IPS-18a (cell line): ENCODE data around the gene TMEM239.

Experiments
- H3K27ac ChIP-seq: one replicate; pipeline ENCODE4 v1.5.1; 2013; ENCODE audit warnings: low read length
- H3K27me3 ChIP-seq: one replicate; pipeline ENCODE4 v1.6.1; 2013; ENCODE audit warnings: mild to moderate bottlenecking, low read length; ENCODE audit not compliant: control insufficient read depth, insufficient read depth
- H3K36me3 ChIP-seq: one replicate; pipeline ENCODE4 v1.6.1; 2013; ENCODE audit warnings: low read depth, low read length; ENCODE audit not compliant: control insufficient read depth
- H3K4me1 ChIP-seq: one replicate; pipeline ENCODE4 v1.6.1; 2013; ENCODE audit warnings: low read depth, low read length; ENCODE audit not compliant: control insufficient read depth
- H3K4me3 ChIP-seq: one replicate; pipeline ENCODE4 v1.5.1; 2013; ENCODE audit warnings: low read length
- H3K9ac ChIP-seq: one replicate; pipeline ENCODE4 v1.6.1; 2013; ENCODE audit warnings: mild to moderate bottlenecking, low read length, moderate library complexity
- H3K9me3 ChIP-seq: one replicate; pipeline ENCODE4 v1.6.1; 2013; ENCODE audit warnings: low read depth, low read length; ENCODE audit not compliant: control insufficient read depth

Gene TMEM239

DNA sequence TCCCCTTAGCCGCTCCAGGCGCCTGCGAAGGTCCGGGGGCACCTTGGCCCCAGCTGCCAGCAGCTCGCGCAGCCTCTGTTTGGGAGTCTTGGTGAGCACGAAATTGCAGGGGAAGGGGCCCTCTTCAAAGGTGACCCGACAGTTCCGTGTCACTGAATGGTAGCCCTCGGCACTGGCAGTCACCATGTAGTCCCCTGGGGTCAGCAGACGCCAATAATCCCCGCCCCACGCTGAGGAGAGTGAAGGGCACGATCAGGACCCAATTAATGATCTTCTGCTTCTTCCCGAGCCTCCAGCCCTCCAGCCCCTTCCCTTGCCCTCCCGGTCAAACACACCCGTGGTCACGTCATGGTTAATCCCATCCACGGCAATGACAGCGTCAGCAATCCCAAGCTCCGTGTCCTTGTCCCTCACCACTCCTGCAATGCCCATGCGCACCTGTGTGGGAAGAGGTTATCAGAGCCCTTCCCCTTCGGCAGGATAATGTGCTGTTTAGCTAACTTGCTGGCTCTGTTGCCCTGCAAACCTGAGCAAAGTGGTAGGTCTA lies 21.9 kb upstream of the TMEM239 start:
- H3K27me3 ChIP-seq = no peaks in the 10 kb centered on the region

GRCh38 chr20:2794866-2795447 lies 21.2 kb upstream of the TMEM239 start:
- peaks cover 48% of the 10 kb centered on the region for H3K36me3 ChIP-seq
- H3K4me1 ChIP-seq = peaks cover 7% of the 10 kb centered on the region
- H3K27me3 ChIP-seq = no peaks in the 10 kb centered on the region
- no peak overlapping the region for H3K4me3 ChIP-seq
- no peak overlapping the region for H3K27ac ChIP-seq
- H3K9me3 ChIP-seq = no peaks in the 10 kb centered on the region
- H3K9ac ChIP-seq = no peak overlapping the region

More for the DNA sequence above, 21.9 kb upstream of the TMEM239 start:
- peaks cover 48% of the 10 kb centered on the region for H3K36me3 ChIP-seq
- no peaks in the 10 kb centered on the region for H3K9me3 ChIP-seq
- no peak overlapping the region for H3K9ac ChIP-seq
- no peak overlapping the region for H3K4me3 ChIP-seq
- H3K4me1 ChIP-seq = peaks cover 3% of the 10 kb centered on the region
- no peak overlapping the region for H3K27ac ChIP-seq

- H3K27me3 ChIP-seq = no peaks in the 10 kb centered on the region
- no peak overlapping the region for H3K27ac ChIP-seq
- H3K36me3 ChIP-seq = peaks cover 48% of the 10 kb centered on the region
- peaks cover 7% of the 10 kb centered on the region for H3K4me1 ChIP-seq
- no peak overlapping the region for H3K9ac ChIP-seq
- H3K4me3 ChIP-seq = no peak overlapping the region
- no peaks in the 10 kb centered on the region for H3K9me3 ChIP-seq
Measured at GRCh38 chr20:2795451-2795850, 20.7 kb upstream of the TMEM239 start.

- Histone ChIP-seq H3K27ac (no peak overlapping the region), H3K36me3 (peaks cover 48% of the 10 kb centered on the region), H3K9ac (no peak overlapping the region), H3K27me3 (peaks cover 5% of the 10 kb centered on the region), H3K4me3 (no peak overlapping the region), H3K4me1 (peaks cover 11% of the 10 kb centered on the region), H3K9me3 (no peaks in the 10 kb centered on the region)
Measured at GRCh38 chr20:2796011-2796660, 20.0 kb upstream of the TMEM239 start.

GRCh38 chr20:2797136-2797983 lies 18.8 kb upstream of the TMEM239 start:
- H3K27ac ChIP-seq = no peak overlapping the region
- no peak overlapping the region for H3K4me3 ChIP-seq
- H3K9me3 ChIP-seq = no peaks in the 10 kb centered on the region
- H3K36me3 ChIP-seq = peaks cover 48% of the 10 kb centered on the region
- H3K9ac ChIP-seq = no peak overlapping the region
- peaks cover 11% of the 10 kb centered on the region for H3K4me1 ChIP-seq
- H3K27me3 ChIP-seq = peaks cover 18% of the 10 kb centered on the region

- H3K9ac ChIP-seq = no peak overlapping the region
- no peak overlapping the region for H3K27ac ChIP-seq
- peaks cover 27% of the 10 kb centered on the region for H3K27me3 ChIP-seq
- H3K9me3 ChIP-seq = no peaks in the 10 kb centered on the region
- H3K4me1 ChIP-seq = peaks cover 11% of the 10 kb centered on the region
- H3K4me3 ChIP-seq = no peak overlapping the region
- H3K36me3 ChIP-seq = peaks cover 48% of the 10 kb centered on the region
Measured at GRCh38 chr20:2798095-2798805, 17.9 kb upstream of the TMEM239 start.

DNA sequence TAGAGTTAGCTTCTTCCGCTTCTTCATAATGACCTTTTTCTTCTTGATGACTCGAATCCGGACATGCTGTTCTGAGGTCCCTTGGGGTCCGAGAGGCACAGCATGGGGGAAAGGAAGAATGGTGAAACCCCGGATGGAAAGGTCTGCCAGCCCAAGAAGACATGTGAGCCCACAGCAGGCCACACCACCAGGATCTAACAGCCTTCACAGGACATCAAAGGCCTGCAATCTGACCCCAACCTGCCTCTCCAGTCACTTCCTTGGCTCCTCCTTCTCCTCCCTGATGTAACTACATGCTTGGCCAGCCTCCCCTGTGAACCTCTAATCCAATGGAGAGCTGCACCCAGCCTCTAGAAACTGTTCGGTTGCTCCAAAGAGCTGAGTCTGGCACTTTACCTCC lies 17.4 kb upstream of the TMEM239 start:
- H3K27ac ChIP-seq = no peak overlapping the region
- H3K9me3 ChIP-seq = no peaks in the 10 kb centered on the region
- H3K4me1 ChIP-seq = peaks cover 11% of the 10 kb centered on the region
- peaks cover 32% of the 10 kb centered on the region for H3K27me3 ChIP-seq
- H3K9ac ChIP-seq = peak overlapping the region; percentile 33
- H3K4me3 ChIP-seq = peak overlapping the region; percentile 80
- H3K36me3 ChIP-seq = peaks cover 44% of the 10 kb centered on the region

DNA sequence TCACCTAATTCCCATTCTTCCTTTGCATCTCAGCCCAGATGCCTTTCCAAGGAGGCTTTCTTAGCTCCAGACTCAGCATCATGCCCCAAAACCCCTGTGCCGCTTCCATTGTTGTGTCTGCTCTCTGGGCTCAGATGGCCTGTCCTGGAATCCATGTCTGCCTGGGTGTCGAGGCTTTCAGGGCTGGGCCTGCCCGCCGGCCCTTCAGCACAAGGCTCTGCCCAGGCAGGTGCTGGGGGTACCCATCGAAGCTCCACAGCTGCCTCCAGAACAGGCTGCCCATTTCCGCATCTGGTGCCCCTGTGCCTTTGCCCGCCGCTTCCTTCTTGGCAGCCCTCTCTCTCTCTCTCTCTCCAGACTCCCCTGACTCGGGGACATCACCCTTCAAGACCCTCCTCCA lies 16.9 kb upstream of the TMEM239 start:
- Histone ChIP-seq H3K27ac (no peak overlapping the region), H3K27me3 (peaks cover 37% of the 10 kb centered on the region), H3K9me3 (no peaks in the 10 kb centered on the region), H3K9ac (peak overlapping the region; percentile 33), H3K4me3 (peak overlapping the region; percentile 80), H3K36me3 (peaks cover 41% of the 10 kb centered on the region), H3K4me1 (peaks cover 11% of the 10 kb centered on the region)

DNA sequence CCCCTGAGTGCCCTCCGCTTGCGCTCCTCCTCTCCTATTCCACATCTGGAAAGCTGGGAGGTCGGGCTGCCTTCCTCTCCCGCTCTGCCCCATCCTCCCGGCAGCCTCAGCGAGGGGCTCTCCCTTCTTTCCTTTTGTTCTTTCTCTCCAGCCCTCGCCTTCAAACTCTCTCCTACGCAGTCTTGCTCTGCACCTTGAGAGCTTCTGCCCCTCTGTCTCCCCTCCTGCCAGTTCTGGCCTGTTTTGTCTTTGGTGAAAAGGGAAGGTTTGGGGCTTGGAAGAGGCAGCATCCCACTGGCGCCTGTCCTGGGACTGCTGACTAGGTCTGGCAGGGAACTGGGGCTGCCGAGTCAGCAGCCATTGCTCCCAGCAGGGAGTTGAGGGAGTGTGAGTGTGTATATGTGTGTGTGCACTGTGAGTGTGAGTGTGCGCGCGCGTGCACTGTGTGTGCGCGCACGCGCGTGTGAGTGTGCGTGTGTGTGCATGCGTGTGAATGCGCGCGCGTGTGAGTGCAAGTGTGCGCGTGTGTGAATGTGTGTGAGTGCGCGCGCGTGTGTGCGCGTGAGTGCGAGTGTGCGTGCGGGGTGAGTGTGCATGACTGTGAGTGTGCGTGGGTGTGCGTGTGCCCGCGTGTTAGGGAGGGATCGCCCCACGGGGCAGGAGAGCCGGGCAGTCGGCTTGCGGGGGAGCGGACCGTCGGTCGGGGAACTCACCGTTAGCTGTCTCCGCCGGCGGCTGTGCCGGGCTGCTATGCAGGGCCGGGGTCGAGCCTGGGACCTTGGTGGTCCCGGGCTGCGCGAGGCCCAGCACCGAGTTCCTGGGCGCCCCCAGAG lies 16.3 kb upstream of the TMEM239 start:
- peak overlapping the region; percentile 80 for H3K4me3 ChIP-seq
- peaks cover 11% of the 10 kb centered on the region for H3K4me1 ChIP-seq
- H3K27me3 ChIP-seq = peaks cover 43% of the 10 kb centered on the region
- H3K27ac ChIP-seq = no peak overlapping the region
- H3K36me3 ChIP-seq = peaks cover 35% of the 10 kb centered on the region
- H3K9me3 ChIP-seq = no peaks in the 10 kb centered on the region
- H3K9ac ChIP-seq = peak overlapping the region; percentile 33

- Histone ChIP-seq H3K9ac (peak within 1 kb of the TSS; percentile 33), H3K9me3 (no peaks in the 10 kb centered on the region), H3K4me1 (peaks cover 11% of the 10 kb centered on the region), H3K36me3 (peaks cover 27% of the 10 kb centered on the region), H3K27ac (no peak within 1 kb of the TSS), H3K27me3 (peaks cover 51% of the 10 kb centered on the region), H3K4me3 (peak within 1 kb of the TSS; percentile 80)
Measured at GRCh38 chr20:2800521-2801285, 15.5 kb upstream of the TMEM239 start, which contains the start of gene CPXM1. Gene CPXM1 (minus strand): TSS chr20:2800627. CDS start chr20:2800572, 55 bp downstream.
